BE2C (cell line): ENCODE measurements around the gene MPZL2.

Experiments
- DNase-seq: peaks from one replicate; pipeline ENCODE4 v3.0.0-alpha.2; 2020
- H3K27me3 ChIP-seq: fragments of 250-450 bp; sonication (Bioruptor Pico); 2 replicates; pipeline ENCODE4 v1.5.1; 2020; ENCODE audit warnings: mild to moderate bottlenecking
- H3K36me3 ChIP-seq: fragments of 250-450 bp; sonication (Bioruptor Pico); 2 replicates; pipeline ENCODE4 v1.5.1; 2020; ENCODE audit warnings: mild to moderate bottlenecking
- H3K4me1 ChIP-seq: fragments of 250-450 bp; sonication (Bioruptor Pico); 2 replicates; pipeline ENCODE4 v1.5.1; 2020
- H3K4me3 ChIP-seq: 2 replicates; pipeline ENCODE4 v1.5.1; 2011; ENCODE audit warnings: low read depth, low read length
- H3K9me3 ChIP-seq: fragments of 250-450 bp; sonication (Bioruptor Pico); 2 replicates; pipeline ENCODE4 v1.5.1; 2020
- TF ChIP-seq, protein P1 (sequence below): IDR thresholded peaks from 2 replicates; pipeline ENCODE4 v1.5.1; 2012; ENCODE audit warnings: mild to moderate bottlenecking, low read depth, low read length

MPZL2 gene

DNA sequence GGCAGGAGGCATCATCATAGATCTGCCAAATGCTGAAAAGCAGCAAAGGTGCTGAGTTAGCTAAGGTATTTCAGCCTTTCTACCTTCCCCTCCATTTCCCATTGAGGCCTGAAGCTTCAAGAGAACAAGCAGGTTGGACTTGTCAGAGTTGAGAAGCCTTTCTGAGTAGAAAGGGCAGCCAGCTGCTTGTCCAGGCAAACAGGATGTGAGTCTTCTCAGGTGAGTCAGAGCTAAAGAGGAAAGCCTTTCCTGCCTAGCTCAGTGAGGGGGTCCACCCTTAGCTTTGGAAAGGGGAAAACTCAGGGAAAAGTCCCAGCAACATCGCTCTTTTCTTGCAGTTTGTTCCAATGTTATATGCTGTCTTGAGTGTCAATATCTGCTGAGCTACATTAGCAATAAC lies 13.2 kb upstream of the MPZL2 start:
- Histone ChIP-seq H3K36me3 (no peaks in the 10 kb centered on the region), H3K4me3 (no peak overlapping the region), H3K4me1 (no peaks in the 10 kb centered on the region), H3K9me3 (no peaks in the 10 kb centered on the region), H3K27me3 (peaks cover 25% of the 10 kb centered on the region)
- TF ChIP-seq, protein P1, sequence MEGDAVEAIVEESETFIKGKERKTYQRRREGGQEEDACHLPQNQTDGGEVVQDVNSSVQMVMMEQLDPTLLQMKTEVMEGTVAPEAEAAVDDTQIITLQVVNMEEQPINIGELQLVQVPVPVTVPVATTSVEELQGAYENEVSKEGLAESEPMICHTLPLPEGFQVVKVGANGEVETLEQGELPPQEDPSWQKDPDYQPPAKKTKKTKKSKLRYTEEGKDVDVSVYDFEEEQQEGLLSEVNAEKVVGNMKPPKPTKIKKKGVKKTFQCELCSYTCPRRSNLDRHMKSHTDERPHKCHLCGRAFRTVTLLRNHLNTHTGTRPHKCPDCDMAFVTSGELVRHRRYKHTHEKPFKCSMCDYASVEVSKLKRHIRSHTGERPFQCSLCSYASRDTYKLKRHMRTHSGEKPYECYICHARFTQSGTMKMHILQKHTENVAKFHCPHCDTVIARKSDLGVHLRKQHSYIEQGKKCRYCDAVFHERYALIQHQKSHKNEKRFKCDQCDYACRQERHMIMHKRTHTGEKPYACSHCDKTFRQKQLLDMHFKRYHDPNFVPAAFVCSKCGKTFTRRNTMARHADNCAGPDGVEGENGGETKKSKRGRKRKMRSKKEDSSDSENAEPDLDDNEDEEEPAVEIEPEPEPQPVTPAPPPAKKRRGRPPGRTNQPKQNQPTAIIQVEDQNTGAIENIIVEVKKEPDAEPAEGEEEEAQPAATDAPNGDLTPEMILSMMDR: no peak
- DNase-seq: no peak

DNA sequence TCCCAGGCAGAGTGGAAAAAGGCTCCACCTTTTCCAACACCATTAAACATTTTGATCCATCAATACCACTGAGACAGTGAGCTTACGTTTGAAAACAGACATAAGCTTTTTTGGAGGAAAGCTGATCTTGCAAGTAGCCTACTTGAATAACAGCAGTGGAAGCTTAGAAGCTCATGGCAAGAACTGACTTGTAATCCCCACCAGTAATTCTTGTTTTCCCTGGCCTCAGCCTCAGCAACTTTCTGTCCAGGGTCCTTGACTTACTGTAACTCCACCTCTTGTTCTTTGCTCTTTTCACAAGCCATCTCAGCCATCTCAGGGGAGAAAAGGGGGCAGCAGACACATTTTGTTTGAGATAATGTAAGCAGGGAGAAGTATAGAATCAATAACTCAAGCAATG lies 12.3 kb upstream of the MPZL2 start:
- H3K4me3 ChIP-seq: no peak overlapping the region
- no peaks in the 10 kb centered on the region for H3K36me3 ChIP-seq
- no peaks in the 10 kb centered on the region for H3K9me3 ChIP-seq
- TF ChIP-seq, protein P1: no peak
- DNase-seq: no peak
- no peaks in the 10 kb centered on the region for H3K4me1 ChIP-seq
- peaks cover 32% of the 10 kb centered on the region for H3K27me3 ChIP-seq

DNA sequence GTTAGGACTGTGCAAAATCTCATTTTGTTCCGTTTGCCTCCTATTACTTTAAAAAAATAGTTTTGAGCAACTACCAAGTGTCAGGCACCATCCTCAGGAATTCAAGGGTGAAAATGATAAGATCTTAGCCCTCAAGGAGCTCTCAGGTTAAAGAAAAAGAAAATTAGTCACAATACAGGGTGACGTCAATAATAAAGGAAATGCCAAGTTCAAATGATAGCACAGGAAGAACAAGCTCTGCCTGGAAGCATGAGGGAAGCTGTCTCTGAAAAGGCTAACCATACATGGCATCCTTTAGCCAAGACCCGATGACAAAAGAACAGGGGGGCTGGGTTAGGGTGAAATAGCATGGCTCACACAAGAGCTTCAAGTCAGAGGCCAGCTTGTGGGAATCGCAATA lies 11.1 kb upstream of the MPZL2 start:
- DNase-seq: no peak
- Histone ChIP-seq H3K4me3 (no peak overlapping the region), H3K9me3 (no peaks in the 10 kb centered on the region), H3K27me3 (peaks cover 32% of the 10 kb centered on the region), H3K4me1 (no peaks in the 10 kb centered on the region), H3K36me3 (no peaks in the 10 kb centered on the region)
- TF ChIP-seq, protein P1: no peak

DNA sequence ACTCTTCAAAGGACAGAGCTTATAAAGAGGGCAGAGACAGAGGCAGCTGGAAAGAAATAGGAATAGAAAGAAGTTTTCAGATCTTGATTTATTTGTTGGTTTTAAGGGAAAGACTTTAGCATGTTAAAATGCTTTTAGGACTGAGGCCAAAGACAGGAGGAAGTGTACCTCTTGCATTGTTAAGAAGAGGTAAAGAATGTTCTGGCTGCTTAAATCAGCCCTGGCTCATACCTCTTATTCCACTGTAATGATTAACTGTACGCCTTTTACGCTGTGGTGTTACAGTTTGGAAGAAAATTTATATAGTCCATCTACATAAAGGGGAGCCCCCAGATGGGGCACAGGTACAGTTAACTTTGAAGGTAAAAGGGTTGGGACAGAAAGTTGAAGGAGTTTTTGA lies 10.1 kb upstream of the MPZL2 start:
- Histone ChIP-seq H3K4me1 (no peaks in the 10 kb centered on the region), H3K4me3 (no peak overlapping the region), H3K27me3 (peaks cover 40% of the 10 kb centered on the region), H3K9me3 (no peaks in the 10 kb centered on the region), H3K36me3 (no peaks in the 10 kb centered on the region)
- TF ChIP-seq, protein P1: no peak
- DNase-seq: no peak

DNA sequence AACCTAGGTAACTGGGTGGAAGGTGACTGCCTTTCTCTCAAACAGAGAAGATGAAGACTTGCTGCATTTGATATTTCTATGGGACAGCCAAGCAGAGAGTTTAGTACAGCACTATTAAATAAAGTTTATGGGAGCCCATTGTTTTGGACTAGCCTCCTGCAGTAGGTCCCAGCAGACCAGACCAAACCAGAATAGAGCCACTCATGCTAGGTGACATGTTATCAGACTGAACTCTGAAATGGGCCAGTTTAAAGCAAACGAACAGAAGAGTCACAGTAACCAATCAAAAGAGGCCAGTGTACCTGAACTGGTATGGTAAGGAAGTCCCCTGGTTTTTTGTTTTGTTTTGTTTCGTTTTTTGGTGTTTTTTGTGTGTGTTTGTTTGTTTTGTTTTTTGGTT lies 7.9 kb upstream of the MPZL2 start:
- TF ChIP-seq, protein P1: no peak
- H3K27me3 ChIP-seq: peaks cover 52% of the 10 kb centered on the region
- H3K4me1 ChIP-seq: no peaks in the 10 kb centered on the region
- no peak for DNase-seq
- H3K4me3 ChIP-seq: no peak overlapping the region
- no peaks in the 10 kb centered on the region for H3K9me3 ChIP-seq
- no peaks in the 10 kb centered on the region for H3K36me3 ChIP-seq

DNA sequence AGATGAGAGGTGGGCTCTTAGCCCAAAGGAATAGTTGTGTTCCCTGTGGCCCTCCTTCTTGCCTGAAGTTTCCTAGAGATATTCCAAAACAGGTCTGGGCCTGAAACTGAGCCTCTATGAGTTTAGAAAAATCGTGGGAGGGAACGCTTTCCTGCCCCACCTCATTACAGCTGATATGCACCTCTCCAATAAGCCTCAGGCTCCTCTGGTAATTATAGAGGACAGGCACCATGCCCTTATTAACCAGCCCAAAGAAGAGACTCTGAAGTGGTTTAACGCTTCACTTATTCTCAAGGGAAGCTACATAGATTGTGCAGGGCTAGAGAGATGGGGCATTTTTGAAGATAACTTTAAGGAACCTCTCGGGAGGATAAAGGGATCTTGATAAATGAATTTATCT lies 3.4 kb upstream of the MPZL2 start:
- no peaks in the 10 kb centered on the region for H3K4me1 ChIP-seq
- DNase-seq: no peak
- no peaks in the 10 kb centered on the region for H3K36me3 ChIP-seq
- no peaks in the 10 kb centered on the region for H3K9me3 ChIP-seq
- no peak overlapping the region for H3K4me3 ChIP-seq
- TF ChIP-seq, protein P1: no peak
- peaks cover 72% of the 10 kb centered on the region for H3K27me3 ChIP-seq
